ENCODE data around the gene SAMD4A.
"Not testable (repeated sequence)": the region's sequence is repeated elsewhere in the genome, so short reads cannot be mapped to it uniquely, and the experiment has no call there.

SAMD4A gene

DNA sequence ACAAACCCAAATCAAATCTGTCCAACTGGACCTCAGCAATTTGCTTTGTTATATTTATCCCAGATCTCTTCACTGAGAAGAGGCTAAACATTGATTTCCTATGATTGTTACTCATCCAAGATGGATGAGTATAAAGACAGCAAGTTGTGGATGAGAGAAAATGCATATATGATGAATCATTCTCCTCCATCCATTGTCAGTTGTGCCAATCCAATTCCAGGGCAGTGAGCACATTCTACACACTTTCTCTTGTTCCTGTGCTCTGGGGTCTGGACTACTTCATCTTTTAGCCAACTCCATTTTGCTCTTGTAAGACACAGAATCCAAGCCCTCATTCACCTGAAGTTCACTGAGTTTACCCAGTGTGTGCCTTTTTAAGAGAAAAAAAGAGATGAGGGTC, 230.0 kb downstream of the SAMD4A start:
- no peaks in the 10 kb centered on the region for H3K4me1 ChIP-seq (ENCODE audit: insufficient read depth, insufficient read length)
- no peak for DNase-seq (ENCODE audit: low read depth, low spot score)
- peaks cover 3% of the 10 kb centered on the region for H3K36me3 ChIP-seq (ENCODE audit: insufficient read depth, insufficient read length, low read length)
- no peak overlapping the region for H3K4me3 ChIP-seq (ENCODE audit: insufficient read length, low read depth)
- H3K9ac ChIP-seq (ENCODE audit: insufficient read length, low read depth) = no peak overlapping the region
- H3K9me3 ChIP-seq (ENCODE audit: insufficient read depth, low read length) = peaks cover 11% of the 10 kb centered on the region
- no peak for TF ChIP-seq ZNF274 (IDR thresholded peaks at IDR 0.05; ENCODE audit: low read depth, low read length)
- H3K27me3 ChIP-seq (ENCODE audit: insufficient read depth, insufficient read length) = no peaks in the 10 kb centered on the region

DNA sequence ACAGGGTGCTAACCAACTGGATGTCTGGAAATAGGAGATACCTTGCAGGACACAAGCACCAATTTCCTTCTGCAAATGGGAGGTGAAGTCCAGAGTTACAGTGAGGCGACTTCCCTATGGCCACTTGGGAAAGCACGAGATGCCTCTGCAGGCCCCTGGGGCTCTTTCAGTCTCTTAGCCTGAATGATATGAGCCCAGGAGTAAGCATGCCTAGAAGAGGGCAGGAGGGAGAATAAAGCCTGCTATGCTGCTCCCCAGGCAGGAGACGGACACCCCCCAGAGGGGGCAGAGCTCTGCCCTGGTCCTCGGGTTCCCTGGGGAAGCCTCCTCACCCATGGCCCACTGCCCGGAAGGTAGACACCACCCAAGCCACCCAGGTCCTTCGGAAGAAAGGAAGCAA, 230.6 kb downstream of the SAMD4A start:
- no peak for TF ChIP-seq SUZ12 (IDR thresholded peaks at IDR 0.05; ENCODE audit: extremely low read depth, insufficient read depth, insufficient read length)
- no peak for TF ChIP-seq ZNF274 (IDR thresholded peaks at IDR 0.05; ENCODE audit: low read depth, low read length)
- no peak for TF ChIP-seq YY1 (IDR thresholded peaks at IDR 0.05; ENCODE audit: insufficient read depth, insufficient read length)
- no peak for DNase-seq (ENCODE audit: low read depth, low spot score)
- peaks cover 11% of the 10 kb centered on the region for H3K9me3 ChIP-seq (ENCODE audit: insufficient read depth, low read length)
- H3K27me3 ChIP-seq (ENCODE audit: insufficient read depth, insufficient read length) = no peaks in the 10 kb centered on the region
- H3K9ac ChIP-seq (ENCODE audit: insufficient read length, low read depth) = no peak overlapping the region
- H3K36me3 ChIP-seq (ENCODE audit: insufficient read depth, insufficient read length, low read length) = peaks cover 3% of the 10 kb centered on the region
- no peaks in the 10 kb centered on the region for H3K4me1 ChIP-seq (ENCODE audit: insufficient read depth, insufficient read length)
- H3K4me3 ChIP-seq (ENCODE audit: insufficient read length, low read depth) = no peak overlapping the region

GRCh38 chr14:54797986-54798385, 231.1 kb downstream of the SAMD4A start:
- no peak for TF ChIP-seq ZNF274 (IDR thresholded peaks at IDR 0.05; ENCODE audit: low read depth, low read length)
- no peak for TF ChIP-seq SUZ12 (IDR thresholded peaks at IDR 0.05; ENCODE audit: extremely low read depth, insufficient read depth, insufficient read length)
- no peak for TF ChIP-seq YY1 (IDR thresholded peaks at IDR 0.05; ENCODE audit: insufficient read depth, insufficient read length)
- DNase-seq (ENCODE audit: low read depth, low spot score) = no peak
- H3K9ac ChIP-seq (ENCODE audit: insufficient read length, low read depth) = no peak overlapping the region

GRCh38 chr14:54798465-54799124, 231.7 kb downstream of the SAMD4A start:
- Histone ChIP-seq H3K4me1 (ENCODE audit: insufficient read depth, insufficient read length) (no peaks in the 10 kb centered on the region), H3K36me3 (ENCODE audit: insufficient read depth, insufficient read length, low read length) (no peaks in the 10 kb centered on the region), H3K9me3 (ENCODE audit: insufficient read depth, low read length) (peaks cover 11% of the 10 kb centered on the region), H3K27me3 (ENCODE audit: insufficient read depth, insufficient read length) (peaks cover 3% of the 10 kb centered on the region), H3K9ac (ENCODE audit: insufficient read length, low read depth) (no peak overlapping the region), H3K4me3 (ENCODE audit: insufficient read length, low read depth) (no peak overlapping the region)
- DNase-seq (ENCODE audit: low read depth, low spot score) = no peak
- TF ChIP-seq ZNF274 (IDR thresholded peaks at IDR 0.05; ENCODE audit: low read depth, low read length) = no peak
- no peak for TF ChIP-seq SUZ12 (IDR thresholded peaks at IDR 0.05; ENCODE audit: extremely low read depth, insufficient read depth, insufficient read length)
- TF ChIP-seq YY1 (IDR thresholded peaks at IDR 0.05; ENCODE audit: insufficient read depth, insufficient read length) = no peak

More at GRCh38 chr14:54797986-54798385, 231.1 kb downstream of the SAMD4A start:
- no peaks in the 10 kb centered on the region for H3K4me1 ChIP-seq (ENCODE audit: insufficient read depth, insufficient read length)
- peaks cover 11% of the 10 kb centered on the region for H3K9me3 ChIP-seq (ENCODE audit: insufficient read depth, low read length)
- no peak overlapping the region for H3K4me3 ChIP-seq (ENCODE audit: insufficient read length, low read depth)
- no peaks in the 10 kb centered on the region for H3K27me3 ChIP-seq (ENCODE audit: insufficient read depth, insufficient read length)
- H3K36me3 ChIP-seq (ENCODE audit: insufficient read depth, insufficient read length, low read length) = peaks cover 2% of the 10 kb centered on the region

- H3K9ac ChIP-seq (ENCODE audit: insufficient read length, low read depth); DNase-seq (ENCODE audit: low read depth, low spot score); H3K36me3 ChIP-seq (ENCODE audit: insufficient read depth, insufficient read length, low read length); H3K4me3 ChIP-seq (ENCODE audit: insufficient read length, low read depth); H3K9me3 ChIP-seq (ENCODE audit: insufficient read depth, low read length): not testable (repeated sequence)
- Histone ChIP-seq H3K4me1 (ENCODE audit: insufficient read depth, insufficient read length) (peaks cover 11% of the 10 kb centered on the region), H3K27me3 (ENCODE audit: insufficient read depth, insufficient read length) (peaks cover 22% of the 10 kb centered on the region)
Observed at GRCh38 chr14:54801482-54801881, 234.6 kb downstream of the SAMD4A start.

- no peaks in the 10 kb centered on the region for H3K36me3 ChIP-seq (ENCODE audit: insufficient read depth, insufficient read length, low read length)
- H3K4me3 ChIP-seq (ENCODE audit: insufficient read length, low read depth) = no peak overlapping the region
- DNase-seq (ENCODE audit: low read depth, low spot score) = no peak
- no peaks in the 10 kb centered on the region for H3K9me3 ChIP-seq (ENCODE audit: insufficient read depth, low read length)
- H3K9ac ChIP-seq (ENCODE audit: insufficient read length, low read depth) = no peak overlapping the region
- H3K4me1 ChIP-seq (ENCODE audit: insufficient read depth, insufficient read length) = peaks cover 11% of the 10 kb centered on the region
- H3K27me3 ChIP-seq (ENCODE audit: insufficient read depth, insufficient read length) = peaks cover 22% of the 10 kb centered on the region
- TF ChIP-seq YY1 (IDR thresholded peaks at IDR 0.05; ENCODE audit: insufficient read depth, insufficient read length) (no peak), SUZ12 (IDR thresholded peaks at IDR 0.05; ENCODE audit: extremely low read depth, insufficient read depth, insufficient read length) (no peak)
Observed at GRCh38 chr14:54803396-54803795, 236.5 kb downstream of the SAMD4A start.

DNA sequence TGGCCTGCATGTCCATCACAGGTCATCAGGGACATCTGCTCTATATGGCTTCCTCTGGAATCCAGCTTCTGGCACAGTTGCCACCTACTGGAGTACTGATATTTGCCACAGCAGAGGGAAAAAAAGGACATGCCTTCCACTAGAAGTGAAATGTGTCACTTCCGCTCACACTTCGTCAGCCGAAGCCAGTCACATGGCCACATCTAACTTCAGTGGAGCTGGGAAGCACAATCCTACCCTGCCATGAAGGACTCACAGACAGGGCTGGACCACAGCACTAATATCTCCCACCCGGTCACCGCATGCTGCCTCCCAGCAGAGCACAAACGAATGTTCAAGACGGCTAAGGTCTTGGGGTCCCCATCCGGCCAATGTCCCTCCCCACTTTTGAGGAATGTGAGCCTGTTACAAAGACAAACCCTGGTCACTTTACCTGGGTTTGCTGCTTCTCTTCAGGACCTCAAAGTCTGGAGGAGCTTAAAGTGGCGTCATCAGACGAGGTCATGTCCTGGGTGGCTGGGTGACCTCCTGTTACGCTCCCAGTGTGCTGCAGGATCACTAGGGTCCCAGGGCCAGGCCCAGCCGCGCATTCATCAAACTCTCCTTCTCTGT, 237.1 kb downstream of the SAMD4A start:
- Histone ChIP-seq H3K4me1 (ENCODE audit: insufficient read depth, insufficient read length) (peaks cover 11% of the 10 kb centered on the region), H3K27me3 (ENCODE audit: insufficient read depth, insufficient read length) (peaks cover 22% of the 10 kb centered on the region), H3K36me3 (ENCODE audit: insufficient read depth, insufficient read length, low read length) (no peaks in the 10 kb centered on the region), H3K9ac (ENCODE audit: insufficient read length, low read depth) (no peak overlapping the region), H3K4me3 (ENCODE audit: insufficient read length, low read depth) (no peak overlapping the region), H3K9me3 (ENCODE audit: insufficient read depth, low read length) (no peaks in the 10 kb centered on the region)
- DNase-seq (ENCODE audit: low read depth, low spot score) = no peak
- TF ChIP-seq ZNF274 (IDR thresholded peaks at IDR 0.05; ENCODE audit: low read depth, low read length) = no peak
- TF ChIP-seq SUZ12 (IDR thresholded peaks at IDR 0.05; ENCODE audit: extremely low read depth, insufficient read depth, insufficient read length) = no peak
- no peak for TF ChIP-seq YY1 (IDR thresholded peaks at IDR 0.05; ENCODE audit: insufficient read depth, insufficient read length)
